Ectodermal cell (in vitro differentiated cells): Measurements from ENCODE around the gene INTS3.

ENCODE experiments used
- H3K27ac ChIP-seq: 2 replicates; pipeline ENCODE4 v1.7.0; 2013; ENCODE audit warnings: mild to moderate bottlenecking, low read depth, low read length; ENCODE audit not compliant: insufficient read depth, poor library complexity, severe bottlenecking
- H3K27me3 ChIP-seq: 2 replicates; pipeline ENCODE4 v1.7.0; 2013; ENCODE audit warnings: mild to moderate bottlenecking, low read length; ENCODE audit not compliant: insufficient read depth, control insufficient read depth, poor library complexity, severe bottlenecking
- H3K36me3 ChIP-seq: one replicate; pipeline ENCODE4 v1.7.0; 2013; ENCODE audit warnings: low read length; ENCODE audit not compliant: control insufficient read depth, insufficient read depth
- H3K4me1 ChIP-seq: one replicate; pipeline ENCODE4 v1.7.0; 2013; ENCODE audit warnings: low read length; ENCODE audit not compliant: control insufficient read depth, insufficient read depth
- H3K4me3 ChIP-seq: 2 replicates; pipeline ENCODE4 v1.7.0; 2013; ENCODE audit warnings: low read depth, low read length, control low read depth; ENCODE audit not compliant: insufficient read depth
- H3K9me3 ChIP-seq: 2 replicates; pipeline ENCODE4 v1.7.0; 2013; ENCODE audit warnings: mild to moderate bottlenecking, low read length, moderate library complexity; ENCODE audit not compliant: control insufficient read depth
- WGBS, 2 experiments: methylation state at CpG; one replicate each; pipeline ENCODE4 v1.1.7; 2013; ENCODE audit warnings: missing lambda C conversion rate in 2 of 2; 5-methylcytosine and 5-hydroxymethylcytosine counted together

The INTS3 gene

DNA sequence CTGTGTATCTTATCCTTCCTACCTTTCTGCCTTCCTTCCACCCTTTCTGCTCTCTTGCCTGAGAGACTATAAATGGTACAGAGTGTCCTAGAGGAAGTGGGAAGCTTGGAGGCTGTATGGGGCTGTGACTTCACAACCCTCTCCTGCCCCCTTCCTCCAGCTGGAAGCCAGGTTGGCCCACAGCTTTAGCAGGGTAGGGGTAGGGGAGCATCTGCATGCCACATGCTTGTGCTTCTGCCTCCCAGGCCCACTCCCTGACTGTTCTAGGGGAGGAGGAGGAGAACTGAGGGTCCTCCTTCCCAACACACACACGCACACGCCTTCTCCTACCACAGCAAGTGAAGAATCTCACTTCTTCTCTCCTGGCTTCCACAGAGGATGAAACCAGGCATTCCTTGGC, 43.4 kb downstream of the INTS3 start:
- peaks cover 13% of the 10 kb centered on the region for H3K27me3 ChIP-seq
- peaks cover 34% of the 10 kb centered on the region for H3K36me3 ChIP-seq
- no peaks in the 10 kb centered on the region for H3K9me3 ChIP-seq
- H3K4me1 ChIP-seq, result peaks cover 4% of the 10 kb centered on the region
- WGBS, 2 experiments, result no CpG with 5 or more reads among the region's 2 CpGs
- no peak overlapping the region for H3K4me3 ChIP-seq
- no peak overlapping the region for H3K27ac ChIP-seq

DNA sequence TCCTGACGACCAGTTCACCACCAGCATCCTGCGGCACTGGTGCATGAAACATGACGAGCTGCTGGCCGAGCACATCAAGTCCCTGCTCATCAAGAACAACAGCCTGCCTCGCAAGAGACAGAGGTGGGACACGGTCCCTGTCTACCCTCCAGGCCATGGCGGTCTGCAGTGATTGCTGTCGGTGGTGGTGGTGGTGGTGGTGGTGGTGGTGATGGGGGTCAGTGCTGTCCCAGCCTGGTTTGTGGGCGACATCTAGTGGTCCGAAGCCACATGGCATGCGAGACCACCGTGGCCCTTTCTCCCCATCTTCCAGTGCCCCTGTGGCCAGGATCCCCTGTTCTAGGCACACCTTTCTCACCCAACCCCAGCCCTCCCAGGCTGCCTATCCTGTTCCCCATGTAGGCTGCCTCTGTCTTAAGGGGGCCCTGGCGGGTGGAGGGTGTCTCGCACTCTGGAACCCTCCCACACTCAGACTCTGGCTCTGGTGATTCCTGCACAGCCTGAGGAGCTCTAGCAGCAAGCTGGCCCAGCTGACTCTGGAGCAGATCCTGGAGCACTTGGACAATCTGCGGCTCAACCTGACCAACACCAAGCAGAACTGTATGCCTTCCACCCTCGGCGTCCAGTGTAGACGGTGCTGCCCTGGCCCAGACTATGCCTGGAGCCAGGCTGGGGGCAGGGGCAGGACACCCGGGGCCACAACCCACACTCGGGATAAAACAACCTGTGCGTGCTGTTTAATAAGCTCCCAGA, 44.2 kb downstream of the INTS3 start:
- Histone ChIP-seq H3K27me3 (peaks cover 15% of the 10 kb centered on the region), H3K4me3 (no peak overlapping the region), H3K4me1 (peaks cover 4% of the 10 kb centered on the region), H3K27ac (no peak overlapping the region), H3K36me3 (peaks cover 31% of the 10 kb centered on the region), H3K9me3 (no peaks in the 10 kb centered on the region)
- WGBS, 2 experiments, result 81 to 83% methylated on average over 21 of the region's 21 CpGs

DNA sequence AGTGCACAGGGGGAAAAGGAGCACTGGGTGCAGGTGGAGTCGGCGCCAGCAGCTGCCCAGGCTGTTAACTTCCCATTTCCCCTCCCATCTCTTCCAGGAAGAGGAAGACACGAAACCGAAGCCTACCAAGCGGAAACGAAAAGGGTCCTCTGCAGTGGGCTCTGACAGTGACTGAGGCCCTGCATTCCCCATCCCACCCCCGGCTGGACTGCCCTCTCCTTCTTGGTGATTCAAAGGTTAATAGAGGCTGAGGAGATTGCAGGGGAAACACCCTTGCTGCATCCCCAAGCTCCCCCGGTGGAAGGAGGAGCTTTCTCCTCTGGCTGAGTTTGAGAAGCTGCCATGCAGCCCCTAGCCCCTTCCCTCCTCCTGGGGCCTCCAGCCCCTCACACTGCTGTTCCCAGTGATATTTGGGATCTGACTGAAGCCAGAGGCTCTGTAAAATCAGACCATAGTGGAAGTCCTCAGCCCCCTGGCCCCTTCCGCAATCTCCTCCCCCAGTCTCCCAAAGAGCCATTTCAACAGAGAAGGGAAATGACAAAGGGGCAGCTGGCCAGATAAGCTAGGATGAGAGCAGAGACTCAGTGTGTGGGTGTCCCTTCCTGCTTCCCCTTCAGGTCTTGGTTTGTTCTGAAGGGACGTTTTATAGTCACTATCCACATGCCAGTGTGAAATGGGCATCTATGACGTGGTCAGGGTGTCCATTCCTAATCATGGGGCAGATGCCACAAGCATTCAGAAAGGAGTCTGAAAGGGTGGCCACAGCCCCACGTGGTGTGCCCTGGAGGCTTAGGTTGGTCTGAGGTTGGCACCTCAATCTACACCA, 45.5 kb downstream of the INTS3 start:
- peaks cover 4% of the 10 kb centered on the region for H3K4me1 ChIP-seq
- no peak overlapping the region for H3K4me3 ChIP-seq
- WGBS, 2 experiments, result 86 to 89% methylated on average over 12 of the region's 12 CpGs
- peaks cover 15% of the 10 kb centered on the region for H3K27me3 ChIP-seq
- peaks cover 20% of the 10 kb centered on the region for H3K36me3 ChIP-seq
- no peak overlapping the region for H3K27ac ChIP-seq
- no peaks in the 10 kb centered on the region for H3K9me3 ChIP-seq

DNA sequence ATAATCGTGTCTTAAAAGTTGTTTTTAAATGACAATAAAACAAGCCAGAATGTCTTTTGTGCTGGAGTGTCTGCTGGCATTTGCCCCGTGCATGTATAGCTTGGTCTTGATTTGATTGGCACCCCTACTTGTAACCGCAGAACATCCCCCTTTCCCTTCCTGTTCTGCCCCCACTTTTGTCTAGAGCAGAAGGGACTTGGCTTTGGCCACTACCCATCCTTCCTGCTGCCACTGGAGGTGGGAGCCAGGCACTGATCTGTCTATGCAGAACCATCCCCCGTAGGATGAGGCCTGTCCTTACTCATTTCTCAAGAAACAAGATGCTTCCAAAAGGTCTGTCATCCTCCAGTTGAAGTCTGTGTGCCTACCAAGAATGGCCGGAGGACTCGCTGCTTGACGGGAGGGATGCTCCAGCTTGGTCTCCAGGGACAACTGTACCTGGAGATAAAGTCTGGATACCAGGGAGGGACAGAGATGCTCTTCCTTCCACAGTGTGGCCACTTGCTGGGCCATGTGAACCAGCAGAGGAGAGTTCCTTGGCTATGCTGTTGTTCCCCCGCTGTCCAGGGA, 46.3 kb downstream of the INTS3 start:
- peaks cover 15% of the 10 kb centered on the region for H3K27me3 ChIP-seq
- WGBS, 2 experiments, result 93 to 94% methylated on average over 8 of the region's 8 CpGs
- no peak overlapping the region for H3K4me3 ChIP-seq
- peaks cover 14% of the 10 kb centered on the region for H3K36me3 ChIP-seq
- no peak overlapping the region for H3K27ac ChIP-seq
- H3K9me3 ChIP-seq, result no peaks in the 10 kb centered on the region
- peaks cover 4% of the 10 kb centered on the region for H3K4me1 ChIP-seq

DNA sequence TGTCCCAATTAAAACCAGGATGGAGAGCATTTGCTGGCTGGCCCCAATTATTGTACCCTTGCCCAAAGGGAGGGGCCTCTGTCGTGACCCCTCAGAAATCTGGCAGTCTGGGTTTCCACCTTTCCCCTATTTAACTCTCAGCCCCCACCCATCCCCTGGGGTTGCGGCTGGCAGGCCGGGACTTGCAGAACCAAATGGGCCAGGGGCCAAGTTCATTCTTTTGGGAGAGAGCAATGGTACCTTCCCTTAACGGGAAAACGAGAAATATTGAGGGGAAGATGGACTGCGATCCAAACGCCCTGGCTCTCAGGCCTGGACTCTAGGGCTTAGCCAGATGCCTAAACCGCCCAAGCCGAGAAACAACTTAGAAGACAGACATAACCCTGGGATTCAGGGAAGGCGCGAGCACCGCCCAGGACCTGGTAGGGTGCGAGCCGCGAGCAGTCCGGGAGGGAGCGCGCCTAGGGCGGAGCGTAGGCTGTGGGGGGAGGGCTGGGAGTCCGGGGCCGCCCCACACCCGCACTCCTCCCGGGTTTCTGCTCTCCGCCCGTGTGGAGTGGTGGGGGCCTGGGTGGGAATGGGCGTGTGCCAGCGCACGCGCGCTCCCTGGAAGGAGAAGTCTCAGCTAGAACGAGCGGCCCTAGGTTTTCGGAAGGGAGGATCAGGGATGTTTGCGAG, 47.1 kb downstream of the INTS3 start, which contains the start of gene SLC27A3:
SLC27A3 (plus strand) TSS at position 628 of the 678 bp plus-strand sequence. CDS start 91 bp downstream, outside the sequence.
- Histone ChIP-seq H3K4me1 (peaks cover 4% of the 10 kb centered on the region), H3K27ac (no peak within 1 kb of the TSS), H3K9me3 (no peaks in the 10 kb centered on the region), H3K4me3 (peak within 1 kb of the TSS; percentile 49), H3K36me3 (peaks cover 9% of the 10 kb centered on the region), H3K27me3 (peaks cover 15% of the 10 kb centered on the region)
- 8 to 9% methylated on average over 35 of the region's 35 CpGs for WGBS, 2 experiments

DNA sequence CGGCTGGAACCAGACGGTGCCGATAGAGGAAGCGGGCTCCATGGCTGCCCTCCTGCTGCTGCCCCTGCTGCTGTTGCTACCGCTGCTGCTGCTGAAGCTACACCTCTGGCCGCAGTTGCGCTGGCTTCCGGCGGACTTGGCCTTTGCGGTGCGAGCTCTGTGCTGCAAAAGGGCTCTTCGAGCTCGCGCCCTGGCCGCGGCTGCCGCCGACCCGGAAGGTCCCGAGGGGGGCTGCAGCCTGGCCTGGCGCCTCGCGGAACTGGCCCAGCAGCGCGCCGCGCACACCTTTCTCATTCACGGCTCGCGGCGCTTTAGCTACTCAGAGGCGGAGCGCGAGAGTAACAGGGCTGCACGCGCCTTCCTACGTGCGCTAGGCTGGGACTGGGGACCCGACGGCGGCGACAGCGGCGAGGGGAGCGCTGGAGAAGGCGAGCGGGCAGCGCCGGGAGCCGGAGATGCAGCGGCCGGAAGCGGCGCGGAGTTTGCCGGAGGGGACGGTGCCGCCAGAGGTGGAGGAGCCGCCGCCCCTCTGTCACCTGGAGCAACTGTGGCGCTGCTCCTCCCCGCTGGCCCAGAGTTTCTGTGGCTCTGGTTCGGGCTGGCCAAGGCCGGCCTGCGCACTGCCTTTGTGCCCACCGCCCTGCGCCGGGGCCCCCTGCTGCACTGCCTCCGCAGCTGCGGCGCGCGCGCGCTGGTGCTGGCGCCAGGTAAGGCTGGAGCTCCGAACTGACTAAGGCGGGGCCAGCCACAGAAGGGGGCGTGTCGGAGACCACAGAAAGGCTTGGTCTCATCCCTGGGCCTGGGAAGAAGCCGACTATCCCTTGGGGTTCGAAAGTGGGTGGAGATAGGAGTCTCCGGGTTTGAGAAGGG, 47.8 kb downstream of the INTS3 start:
- peaks cover 4% of the 10 kb centered on the region for H3K4me1 ChIP-seq
- H3K27me3 ChIP-seq, result peaks cover 15% of the 10 kb centered on the region
- peak overlapping the region; percentile 49 for H3K4me3 ChIP-seq
- WGBS, 2 experiments, result 0 to 1% methylated on average over 83 of the region's 83 CpGs
- no peak overlapping the region for H3K27ac ChIP-seq
- H3K9me3 ChIP-seq, result no peaks in the 10 kb centered on the region
- H3K36me3 ChIP-seq, result peaks cover 9% of the 10 kb centered on the region

DNA sequence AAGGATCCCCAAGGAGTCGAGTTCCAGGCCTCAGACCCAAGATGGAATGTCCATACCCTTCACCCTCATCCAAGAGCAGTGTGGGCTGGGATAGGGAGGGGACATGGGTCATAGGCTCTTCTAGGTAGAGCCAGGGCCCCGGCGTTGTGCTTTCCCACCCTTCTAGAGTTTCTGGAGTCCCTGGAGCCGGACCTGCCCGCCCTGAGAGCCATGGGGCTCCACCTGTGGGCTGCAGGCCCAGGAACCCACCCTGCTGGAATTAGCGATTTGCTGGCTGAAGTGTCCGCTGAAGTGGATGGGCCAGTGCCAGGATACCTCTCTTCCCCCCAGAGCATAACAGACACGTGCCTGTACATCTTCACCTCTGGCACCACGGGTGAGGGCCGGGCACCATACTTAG, 48.5 kb downstream of the INTS3 start:
- peaks cover 15% of the 10 kb centered on the region for H3K27me3 ChIP-seq
- H3K4me1 ChIP-seq, result peaks cover 4% of the 10 kb centered on the region
- H3K27ac ChIP-seq, result no peak overlapping the region
- H3K9me3 ChIP-seq, result no peaks in the 10 kb centered on the region
- peak overlapping the region; percentile 49 for H3K4me3 ChIP-seq
- WGBS, 2 experiments, result 73 to 75% methylated on average over 10 of the region's 10 CpGs
- peaks cover 9% of the 10 kb centered on the region for H3K36me3 ChIP-seq

DNA sequence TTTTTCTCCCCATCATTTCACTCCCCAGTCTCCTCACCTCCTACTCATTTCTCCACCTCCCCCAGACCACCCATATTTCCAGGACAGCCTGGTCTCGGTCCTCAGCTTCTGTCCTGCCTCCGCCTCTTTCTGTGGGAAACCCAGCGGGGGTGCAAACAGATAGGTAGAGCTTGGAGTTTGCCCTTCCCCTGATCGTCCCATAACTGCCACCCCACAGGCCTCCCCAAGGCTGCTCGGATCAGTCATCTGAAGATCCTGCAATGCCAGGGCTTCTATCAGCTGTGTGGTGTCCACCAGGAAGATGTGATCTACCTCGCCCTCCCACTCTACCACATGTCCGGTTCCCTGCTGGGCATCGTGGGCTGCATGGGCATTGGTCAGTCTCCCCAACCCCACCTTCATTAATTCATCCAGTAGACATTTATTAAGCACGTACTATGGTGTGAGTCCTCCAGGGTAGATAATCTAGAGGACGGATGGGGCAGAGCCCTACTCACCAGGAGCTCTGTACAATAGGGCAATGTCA, 49.1 kb downstream of the INTS3 start:
- H3K27ac ChIP-seq, result no peak overlapping the region
- H3K4me3 ChIP-seq, result no peak overlapping the region
- H3K27me3 ChIP-seq, result peaks cover 15% of the 10 kb centered on the region
- H3K4me1 ChIP-seq, result peaks cover 4% of the 10 kb centered on the region
- WGBS, 2 experiments, result 93 to 96% methylated on average over 10 of the region's 10 CpGs
- H3K9me3 ChIP-seq, result no peaks in the 10 kb centered on the region
- peaks cover 9% of the 10 kb centered on the region for H3K36me3 ChIP-seq

DNA sequence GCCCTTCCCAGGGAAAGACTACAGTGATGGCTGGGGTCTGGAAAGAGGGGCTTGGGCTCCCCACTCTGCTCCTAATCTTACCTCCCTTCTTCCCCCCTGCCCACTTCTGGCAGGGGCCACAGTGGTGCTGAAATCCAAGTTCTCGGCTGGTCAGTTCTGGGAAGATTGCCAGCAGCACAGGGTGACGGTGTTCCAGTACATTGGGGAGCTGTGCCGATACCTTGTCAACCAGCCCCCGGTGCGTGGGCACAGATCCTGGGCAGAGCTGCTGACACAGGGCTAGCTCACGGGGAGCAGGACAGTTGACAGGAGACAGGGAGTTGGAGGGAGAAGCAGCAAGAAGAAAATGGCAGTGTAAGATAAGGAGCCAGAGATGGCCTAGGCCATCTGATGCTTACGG, 49.8 kb downstream of the INTS3 start:
- Histone ChIP-seq H3K36me3 (peaks cover 8% of the 10 kb centered on the region), H3K4me3 (no peak overlapping the region), H3K27me3 (peaks cover 15% of the 10 kb centered on the region), H3K9me3 (no peaks in the 10 kb centered on the region), H3K27ac (no peak overlapping the region), H3K4me1 (peaks cover 4% of the 10 kb centered on the region)
- 94 to 96% methylated on average over 7 of the region's 7 CpGs for WGBS, 2 experiments
